HG03175 (cell line): ENCODE data around the gene ZBTB20.
"Not testable (repeated sequence)": the region's sequence is repeated elsewhere in the genome, so short reads cannot be mapped to it uniquely, and the experiment has no call there.

Source experiments
- ATAC-seq: cut with Tn5 transposase; IDR thresholded peaks from one replicate; pipeline ENCODE4 v1.9.1; 2021; ENCODE audit warnings: mild to moderate bottlenecking, moderate library complexity; ENCODE audit not compliant: unreplicated experiment

The ZBTB20 gene

DNA sequence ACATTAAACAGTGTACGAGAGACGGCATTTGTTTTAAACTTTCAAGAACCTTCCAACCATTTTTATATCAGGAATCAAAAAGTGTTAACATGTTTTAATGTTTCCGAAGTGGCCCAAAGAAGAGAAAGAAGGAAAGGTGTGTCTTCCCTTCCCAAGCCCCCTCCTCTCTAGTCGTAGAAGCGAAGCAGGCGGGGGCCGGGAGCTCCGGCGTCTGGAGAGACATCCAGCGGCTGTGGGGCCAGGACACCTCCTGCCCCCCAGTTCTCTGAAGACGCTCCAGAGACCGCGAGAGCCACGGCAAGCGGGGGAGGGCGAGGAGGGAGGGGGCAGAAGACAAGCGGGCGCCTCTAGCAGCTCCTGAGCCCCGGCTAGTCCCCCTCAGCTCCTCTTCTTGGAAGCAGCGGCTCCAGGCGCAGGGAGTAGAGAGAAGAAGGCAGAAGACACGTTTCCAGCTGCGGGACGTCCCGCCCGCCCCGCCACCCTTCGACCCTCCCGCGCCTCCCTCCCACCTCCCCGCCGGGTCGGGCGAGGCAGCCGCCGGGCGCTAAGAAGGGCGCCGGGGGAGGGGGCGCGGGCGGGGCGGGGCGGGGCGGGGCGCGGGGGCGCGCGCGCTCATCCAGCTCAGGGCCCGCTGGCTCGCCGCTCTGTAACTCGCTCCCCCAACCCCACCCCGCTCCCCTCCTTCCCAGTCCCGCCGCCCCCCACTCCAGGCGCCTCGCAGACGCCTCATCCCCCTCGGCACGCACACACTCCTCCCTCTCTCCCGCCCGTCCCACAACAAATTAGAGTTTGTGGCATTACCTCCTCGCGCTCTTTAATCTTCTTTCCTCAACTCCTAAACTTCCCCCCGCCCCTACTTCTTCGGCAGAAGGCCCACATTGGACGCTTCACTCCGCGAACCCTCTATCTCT lies at the start of gene ZBTB20:
Gene ZBTB20 (minus strand): TSS at position 871 of the 911 bp plus-strand sequence.
- ATAC-seq: peak; percentile 23

DNA sequence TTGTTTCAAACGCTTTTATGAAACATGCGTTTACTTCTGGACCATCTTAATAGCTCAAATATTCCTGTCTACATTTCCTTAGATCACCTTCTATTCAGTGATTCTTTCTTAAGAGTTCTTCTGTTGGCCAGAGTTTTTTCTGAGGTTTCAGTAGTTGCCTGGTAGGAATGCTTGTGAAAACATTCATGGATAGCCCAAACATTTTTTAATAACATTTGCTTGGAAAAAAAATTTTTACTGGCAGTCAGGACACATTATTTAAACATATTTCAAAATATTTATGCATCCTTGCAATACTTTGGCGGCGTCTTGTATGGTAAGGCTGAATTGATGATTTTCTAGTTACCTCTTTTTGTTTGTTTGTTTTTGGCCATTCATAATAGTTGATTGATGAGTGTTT lies 47.4 kb upstream of the ZBTB20 start:
- no peak for ATAC-seq

DNA sequence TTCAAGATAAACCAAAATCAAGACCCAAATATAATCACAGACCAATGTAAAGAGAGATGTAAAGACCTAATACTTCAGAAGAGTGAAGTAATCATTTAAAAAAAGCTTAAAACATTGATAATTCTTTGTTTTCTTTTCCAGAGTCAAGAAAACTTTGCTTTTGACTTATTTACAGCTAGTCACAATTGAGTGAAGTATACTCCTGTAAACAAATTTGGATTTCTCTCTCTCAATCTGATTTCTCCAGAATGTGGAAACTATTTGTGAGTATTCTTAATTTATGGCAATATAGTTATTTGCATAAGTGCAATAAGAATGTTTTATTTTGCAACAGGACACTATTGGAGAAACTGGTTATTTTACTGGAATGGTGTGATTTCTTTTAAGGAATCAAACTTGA lies 43.7 kb upstream of the ZBTB20 start:
- ATAC-seq: no peak

DNA sequence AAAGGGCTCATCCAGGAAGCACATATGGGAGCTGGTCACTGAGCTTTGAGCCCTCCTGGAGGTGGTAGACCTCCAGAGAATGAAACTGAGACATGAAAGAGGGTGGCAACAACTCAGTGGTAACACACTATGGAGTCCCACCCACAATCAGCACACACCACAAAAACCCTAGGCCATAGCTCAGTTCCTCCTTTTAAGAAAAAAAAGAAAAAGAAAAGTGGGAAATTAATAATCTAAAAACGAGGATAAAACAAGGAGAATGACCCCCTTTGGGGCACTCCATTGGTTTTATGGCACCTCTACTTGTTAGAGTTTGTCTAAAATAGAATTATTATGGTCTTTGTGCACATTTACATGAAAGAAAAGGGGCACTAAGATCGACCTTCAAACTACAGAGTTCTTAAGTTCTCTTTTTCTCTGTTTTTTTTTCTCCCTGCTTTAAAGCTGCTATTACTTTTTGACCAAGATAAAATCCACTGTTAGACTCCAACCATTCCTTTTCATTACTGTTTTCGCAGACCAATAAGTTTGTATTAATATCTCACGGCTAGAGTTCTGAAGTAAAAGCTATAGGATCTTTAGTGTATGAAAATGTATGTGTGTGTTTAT lies 40.2 kb upstream of the ZBTB20 start:
- ATAC-seq: peak; percentile 100

DNA sequence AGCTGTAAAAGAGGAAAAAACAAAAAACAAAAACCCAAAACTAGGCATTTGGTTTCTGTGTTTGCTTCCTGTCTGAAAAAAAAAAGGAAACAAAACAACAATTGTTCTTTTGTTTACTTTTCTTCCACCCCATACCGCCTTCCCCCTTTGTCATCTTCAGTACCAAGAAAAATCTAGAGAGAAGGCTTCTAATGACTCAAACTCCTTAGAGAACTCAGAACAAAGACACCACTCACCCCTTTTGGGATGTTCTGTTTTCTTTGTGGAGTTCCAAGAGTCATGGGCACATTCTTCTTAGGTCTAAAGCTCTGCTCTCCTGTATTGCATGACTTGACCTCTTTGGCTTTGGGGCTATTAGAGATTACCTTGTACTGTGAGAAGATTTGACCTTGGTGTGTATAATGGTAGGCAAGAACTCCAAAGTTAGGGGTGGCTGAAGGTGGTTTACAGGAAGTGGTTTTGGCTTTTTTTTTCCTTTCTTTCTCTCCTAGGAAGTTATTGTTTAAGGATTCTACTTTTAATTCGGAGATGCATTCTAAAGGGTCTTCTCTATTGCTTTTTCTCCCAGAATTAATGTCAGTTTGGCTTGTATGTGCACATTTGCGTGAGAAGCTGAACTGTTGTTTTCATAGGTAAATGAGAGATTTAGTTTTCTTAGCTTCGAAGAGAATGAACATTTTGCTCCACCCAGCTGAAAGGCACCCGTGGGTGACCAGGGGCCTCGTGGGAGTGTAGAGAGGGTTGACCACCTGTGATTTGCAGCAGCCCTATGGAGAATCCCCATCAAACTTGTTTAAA lies 39.5 kb upstream of the ZBTB20 start:
- peak; percentile 47 for ATAC-seq

DNA sequence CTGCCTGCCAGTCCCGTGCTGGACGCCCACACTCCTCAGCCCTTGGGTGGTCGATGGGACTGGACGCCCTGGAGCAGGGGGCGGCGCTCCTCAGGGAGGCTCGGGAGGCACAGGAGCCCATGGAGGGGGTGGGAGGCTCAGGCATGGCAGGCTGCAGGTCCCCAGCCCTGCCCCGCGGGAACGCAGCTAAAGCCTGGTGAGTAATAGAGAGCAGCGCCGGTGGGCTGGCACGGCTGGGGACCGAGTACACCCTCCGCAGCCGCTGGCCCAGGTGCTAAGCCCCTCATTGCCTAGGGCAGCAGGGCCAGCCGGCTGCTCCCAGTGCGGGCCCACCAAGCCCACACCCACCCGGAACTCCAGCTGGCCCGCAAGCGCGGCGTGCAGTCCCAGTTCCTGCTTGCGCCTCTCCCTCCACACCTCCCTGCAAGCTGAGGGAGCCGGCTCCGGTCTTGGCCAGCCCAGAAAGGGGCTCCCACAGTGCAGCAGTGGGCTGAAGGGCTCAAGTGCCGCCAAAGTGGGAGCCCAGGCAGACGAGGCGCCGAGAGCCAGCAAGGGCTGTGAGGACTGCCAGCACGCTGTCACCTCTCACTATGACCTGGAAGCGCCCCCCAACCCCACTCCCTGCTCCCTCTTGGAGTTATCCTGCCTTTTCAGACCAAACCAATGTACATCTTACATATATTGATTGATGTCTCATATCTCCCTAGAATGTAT lies 37.9 kb upstream of the ZBTB20 start:
- ATAC-seq: not testable (repeated sequence)

DNA sequence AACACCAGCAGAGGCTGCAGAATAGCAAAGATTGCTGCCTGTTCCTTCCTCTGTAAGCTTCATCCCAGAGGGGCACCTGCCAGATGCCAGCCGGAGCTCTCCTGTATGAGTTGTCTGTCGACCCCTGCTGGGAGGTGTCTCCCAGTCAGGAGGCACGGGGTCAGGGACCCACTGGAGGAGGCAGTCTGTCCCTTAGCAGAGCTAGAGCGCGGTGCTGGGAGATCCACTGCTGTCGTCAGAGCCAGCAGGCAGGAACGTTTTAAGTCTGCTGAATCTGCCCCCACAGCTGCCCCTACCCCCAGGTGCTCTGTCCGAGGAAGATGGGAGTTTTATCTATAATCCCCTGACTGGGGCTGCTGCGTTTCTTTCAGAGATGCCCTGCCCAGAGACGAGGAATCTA lies 31.8 kb upstream of the ZBTB20 start:
- not testable (repeated sequence) for ATAC-seq

DNA sequence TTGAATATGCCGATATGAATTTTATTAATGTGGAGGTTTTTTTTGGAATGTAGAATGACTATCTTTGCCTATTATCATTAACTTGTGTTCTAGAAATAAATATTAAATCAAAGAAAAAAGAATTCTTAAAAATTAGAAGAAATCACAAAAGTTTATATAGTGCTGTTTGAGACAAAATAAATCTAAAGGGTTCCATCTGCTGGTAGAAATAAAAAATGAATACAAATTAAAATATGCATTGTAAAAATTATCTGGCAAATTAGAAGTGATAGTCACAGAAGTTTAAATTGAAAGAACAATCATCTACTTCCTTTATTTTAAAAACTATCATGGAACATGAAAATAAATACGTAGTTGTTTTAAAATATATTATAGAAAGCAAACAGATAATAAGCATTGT lies 22.7 kb upstream of the ZBTB20 start:
- ATAC-seq: no peak

DNA sequence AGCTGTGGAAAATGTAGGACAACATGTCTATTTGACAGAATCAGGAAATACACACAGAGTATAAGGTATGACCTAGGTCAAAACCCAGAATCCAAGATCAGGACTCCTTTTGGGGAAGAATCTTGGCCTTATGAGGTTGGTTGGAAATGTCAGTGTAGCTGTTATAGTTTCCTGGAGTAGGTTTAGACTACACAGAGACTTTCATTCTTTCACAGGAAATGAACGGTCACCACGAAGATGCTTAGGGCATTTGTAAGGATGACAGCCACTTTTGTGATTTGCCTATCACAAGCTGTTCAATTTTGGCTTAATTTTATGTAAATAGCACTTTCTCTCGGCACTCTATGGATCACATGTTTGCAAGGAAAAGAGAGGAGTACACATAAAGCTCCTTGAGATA lies 18.6 kb upstream of the ZBTB20 start:
- ATAC-seq: no peak

DNA sequence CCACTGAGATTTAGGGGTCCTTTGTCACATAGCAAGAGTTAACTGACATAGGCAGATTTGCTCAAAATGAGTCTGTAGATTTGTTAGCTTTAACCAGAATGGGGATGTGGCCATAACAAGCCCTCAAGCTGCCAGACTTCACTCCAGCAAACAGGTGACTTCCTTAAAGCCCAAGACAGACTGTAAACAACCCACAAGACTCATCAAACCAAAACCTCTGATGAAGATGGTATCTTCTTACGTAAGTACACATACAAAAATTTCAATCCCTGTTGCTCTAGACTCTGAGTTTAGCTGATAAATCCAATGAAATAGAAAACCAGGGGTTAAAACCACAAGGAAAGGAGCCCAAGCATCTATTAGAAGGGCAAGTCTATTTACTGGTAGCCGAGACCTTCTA lies 18.2 kb upstream of the ZBTB20 start:
- ATAC-seq: no peak

DNA sequence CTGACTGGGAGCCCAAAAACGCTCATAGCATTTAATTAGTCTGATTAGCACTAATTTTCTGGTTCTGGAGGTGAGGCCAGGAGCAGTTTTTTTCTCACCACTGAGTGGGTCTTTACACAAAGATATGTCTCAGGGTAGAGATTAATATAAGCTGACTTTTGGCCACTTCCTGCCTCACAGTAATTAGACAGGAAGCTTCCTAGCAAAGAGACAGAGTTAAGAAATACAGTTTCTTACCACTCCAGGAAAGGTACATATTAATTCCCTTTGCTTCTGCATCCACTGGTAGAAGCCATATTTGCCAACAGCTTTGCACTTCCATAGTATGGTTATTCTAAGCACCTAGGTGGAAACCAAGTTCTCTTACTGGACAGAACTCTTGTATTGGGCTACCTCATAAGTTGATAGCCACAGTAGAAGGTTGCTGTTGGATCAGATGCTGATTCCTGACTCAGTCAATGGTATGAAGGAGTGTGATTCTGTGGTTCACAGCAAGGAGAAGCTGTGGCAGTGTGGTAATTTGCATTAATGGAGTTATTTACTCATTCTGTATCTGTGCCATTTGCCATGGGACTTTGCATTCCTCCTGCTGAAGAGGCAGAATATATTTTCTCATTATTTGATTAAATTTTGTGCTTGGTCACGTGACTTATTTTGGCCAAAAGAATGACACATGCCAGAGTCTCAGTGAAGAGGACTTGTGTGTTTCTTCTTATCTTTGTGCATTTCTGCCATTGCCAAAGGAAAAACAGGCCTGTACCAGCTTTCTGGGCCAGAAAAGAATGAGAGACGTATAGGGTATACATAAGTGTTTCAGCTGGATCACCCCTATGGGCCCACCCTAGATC lies 17.5 kb upstream of the ZBTB20 start:
- ATAC-seq: no peak

DNA sequence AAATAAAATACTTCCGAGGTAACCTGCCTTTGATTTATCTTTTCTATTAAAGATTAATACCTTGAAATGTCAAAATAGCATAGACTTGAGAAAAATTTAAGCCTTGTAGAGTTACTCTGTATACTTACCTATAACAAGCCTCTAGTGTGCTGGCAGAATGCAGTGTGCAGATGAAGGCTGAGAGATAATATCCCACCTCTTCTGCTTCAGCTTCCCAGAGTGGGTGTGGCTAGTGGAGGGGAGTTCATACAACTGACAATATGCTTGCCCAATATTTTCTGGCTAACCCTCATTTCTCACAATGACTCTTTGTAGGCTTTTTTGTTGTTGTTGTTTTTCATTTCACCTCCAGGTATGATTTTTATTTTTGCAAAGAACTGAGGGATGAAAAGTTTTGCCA lies 15.7 kb upstream of the ZBTB20 start:
- no peak for ATAC-seq

DNA sequence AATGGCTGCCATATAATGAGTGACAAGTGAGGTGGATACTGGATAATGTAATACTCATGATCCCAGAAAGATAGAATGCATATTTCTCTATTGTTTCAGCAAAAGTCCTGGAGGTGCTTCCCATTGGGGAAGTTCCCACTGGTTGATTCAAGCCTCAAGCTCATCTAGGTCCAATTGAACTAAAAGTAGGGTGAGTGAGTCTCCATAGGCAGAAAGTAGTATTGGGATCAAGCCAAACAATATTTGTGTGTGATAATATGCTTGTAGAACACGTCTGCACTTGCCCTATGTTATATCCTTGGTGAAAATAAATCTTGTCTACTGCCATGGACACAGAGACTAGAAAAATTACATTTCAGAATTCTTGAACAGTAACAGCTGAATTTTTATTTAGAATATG lies 14.8 kb upstream of the ZBTB20 start:
- no peak for ATAC-seq

DNA sequence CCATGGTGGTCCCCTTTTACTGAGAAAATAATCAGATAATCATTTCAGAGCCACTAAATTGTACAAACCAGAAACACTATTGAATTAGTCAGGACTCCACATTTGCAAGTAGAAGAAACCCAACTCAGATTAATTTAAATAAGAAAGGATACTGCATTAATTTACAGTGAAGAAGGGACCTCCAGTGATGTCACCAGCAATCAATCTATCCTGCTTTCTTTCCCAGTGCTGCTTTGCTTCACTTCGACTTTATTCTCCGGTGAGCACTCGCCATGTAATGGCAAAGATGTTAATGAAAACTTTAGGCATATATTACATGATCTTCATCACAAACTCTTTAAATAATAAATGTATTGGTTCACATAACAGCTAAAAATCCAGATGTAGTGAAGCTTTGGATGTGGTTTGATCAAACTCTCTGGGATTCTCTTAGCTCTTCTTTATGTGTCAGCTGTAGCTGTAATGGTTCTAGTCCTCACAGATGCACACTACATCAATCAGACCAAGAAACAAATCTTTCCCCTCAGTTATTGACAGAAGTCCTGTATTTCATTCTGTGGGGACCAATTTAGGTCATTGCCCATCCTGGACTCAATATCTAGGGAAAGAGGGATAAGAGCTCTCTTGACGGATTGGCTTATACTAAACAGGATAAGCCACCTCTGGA lies 14.2 kb upstream of the ZBTB20 start:
- no peak for ATAC-seq

DNA sequence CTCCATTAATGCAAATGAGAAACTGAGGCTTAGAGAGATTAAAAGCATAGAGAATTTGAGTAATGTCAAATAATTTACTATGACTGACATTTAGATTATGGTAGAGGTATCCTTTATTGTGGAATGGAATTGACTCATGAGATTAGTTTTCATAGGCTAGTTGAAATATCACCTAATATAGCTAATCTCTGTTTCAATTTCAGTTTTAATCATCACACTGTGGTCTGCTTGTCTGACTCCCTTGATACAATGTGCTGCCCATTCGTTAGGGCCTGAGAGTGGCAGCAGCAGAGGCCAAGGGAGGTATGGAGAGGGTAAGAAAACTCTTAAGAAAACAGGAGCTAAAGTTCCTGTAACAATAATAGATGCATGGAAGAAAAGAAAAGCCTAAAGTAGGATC lies 13.2 kb upstream of the ZBTB20 start:
- ATAC-seq: peak; percentile 100

DNA sequence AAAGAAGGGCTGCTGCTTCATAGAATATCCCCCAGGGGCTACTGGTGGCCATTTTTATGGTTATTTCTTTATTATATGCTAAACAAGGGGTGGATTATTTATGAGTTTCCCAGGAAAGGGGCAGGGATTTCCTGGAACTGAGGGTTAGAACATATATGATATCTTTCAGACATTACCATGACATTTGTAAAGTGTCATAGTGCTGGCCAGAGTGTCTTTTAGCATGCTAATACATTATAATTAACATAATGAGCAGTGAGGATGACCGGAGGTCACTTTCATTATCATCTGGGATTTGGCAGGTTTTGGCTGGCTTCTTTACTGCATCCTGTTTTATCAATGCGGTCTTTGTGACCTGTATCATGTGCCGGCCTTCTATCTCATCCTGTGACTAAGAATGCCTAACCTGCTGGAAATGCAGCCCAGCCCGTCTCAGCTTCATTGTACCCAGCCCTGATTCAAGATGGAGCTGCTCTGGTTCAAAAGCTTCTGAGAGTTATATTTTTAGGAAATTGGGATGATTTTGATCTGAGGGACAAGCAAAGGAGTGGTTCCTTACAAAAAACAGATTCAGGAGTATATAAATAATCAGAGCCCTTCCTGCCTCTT lies 9.1 kb upstream of the ZBTB20 start:
- no peak for ATAC-seq

DNA sequence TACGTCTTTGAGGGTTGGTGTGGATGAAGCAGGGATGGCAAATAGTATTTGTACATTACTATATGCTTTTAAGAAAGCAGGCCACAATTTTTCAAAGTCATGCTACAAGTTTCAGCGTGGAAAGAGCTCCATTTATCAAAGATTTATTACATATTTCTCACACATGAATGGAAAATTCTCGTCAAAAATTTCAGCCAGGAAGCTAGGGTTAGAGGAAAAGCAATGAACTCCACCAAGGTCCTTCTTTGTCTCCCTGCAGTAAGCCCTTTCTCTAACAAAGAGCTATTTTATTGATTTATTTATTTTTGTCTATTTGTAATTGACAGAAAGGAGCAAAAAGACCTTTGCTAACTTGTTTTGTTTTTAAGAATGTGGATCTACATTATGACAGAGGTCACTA lies 7.5 kb upstream of the ZBTB20 start:
- ATAC-seq: no peak

DNA sequence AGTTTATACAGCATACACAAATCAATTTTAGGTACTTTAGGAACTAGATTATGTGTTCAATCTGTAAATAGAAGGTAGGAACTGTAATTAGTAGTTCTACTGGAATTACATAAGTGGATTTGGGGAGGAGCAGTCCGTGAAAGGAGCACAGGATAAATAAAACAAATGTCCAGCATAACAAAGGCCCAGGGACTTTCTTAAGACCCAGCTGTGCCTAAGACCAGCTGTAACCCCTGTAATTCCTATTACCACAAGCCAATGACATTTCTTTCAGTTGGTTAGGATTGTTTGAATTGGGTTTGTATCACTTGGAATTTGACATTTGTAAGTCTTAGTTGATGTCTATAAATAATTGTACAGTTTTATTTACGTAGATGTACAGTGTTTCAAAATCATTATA lies 4.8 kb upstream of the ZBTB20 start:
- ATAC-seq: no peak

DNA sequence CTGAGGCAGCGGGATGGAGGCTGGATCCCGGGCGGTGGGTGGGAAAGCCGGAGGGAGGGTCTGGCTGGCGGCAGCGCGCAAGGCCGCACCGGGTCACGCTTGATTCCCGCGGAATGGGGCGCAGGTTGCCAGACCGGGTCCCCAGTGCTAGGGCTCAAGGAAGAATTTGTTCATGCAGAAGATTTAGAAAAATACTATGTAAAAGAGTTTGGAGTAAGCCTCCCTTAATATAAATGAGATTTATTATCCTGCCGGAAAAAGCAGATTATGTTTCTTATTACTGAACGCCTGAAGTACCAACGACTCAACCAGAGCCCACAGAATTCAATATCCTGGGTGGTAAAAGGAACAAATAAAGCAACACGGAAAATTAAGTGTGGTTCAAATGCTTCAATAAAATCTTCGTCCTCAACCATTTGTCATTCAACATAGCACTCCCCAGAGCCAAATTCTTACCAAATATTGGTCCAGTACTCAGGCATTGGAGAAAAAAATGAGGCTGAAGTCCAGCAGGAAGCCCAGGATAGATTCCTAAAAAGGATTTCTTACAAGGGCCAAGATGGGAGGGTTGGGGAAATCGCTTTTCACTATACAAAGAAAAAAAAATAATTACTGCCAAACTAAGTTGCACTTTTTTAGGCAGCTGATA lies 1.2 kb upstream of the ZBTB20 start:
- ATAC-seq: peak; percentile 0
